SK-N-MC (cell line): ENCODE results near the gene MOB3B.

ENCODE experiments used
- EZH2 ChIP-seq: fragments of 200-600 bp; sonication (generic); IDR thresholded peaks from one replicate; pipeline ENCODE4 v1.6.1; 2017; ENCODE audit warnings: antibody characterized with exemption
- POLR2AphosphoS5 ChIP-seq: IDR thresholded peaks from 2 replicates; pipeline ENCODE4 v1.6.1; 2012; ENCODE audit warnings: mild to moderate bottlenecking, low read depth, low read length, borderline replicate concordance

DNA sequence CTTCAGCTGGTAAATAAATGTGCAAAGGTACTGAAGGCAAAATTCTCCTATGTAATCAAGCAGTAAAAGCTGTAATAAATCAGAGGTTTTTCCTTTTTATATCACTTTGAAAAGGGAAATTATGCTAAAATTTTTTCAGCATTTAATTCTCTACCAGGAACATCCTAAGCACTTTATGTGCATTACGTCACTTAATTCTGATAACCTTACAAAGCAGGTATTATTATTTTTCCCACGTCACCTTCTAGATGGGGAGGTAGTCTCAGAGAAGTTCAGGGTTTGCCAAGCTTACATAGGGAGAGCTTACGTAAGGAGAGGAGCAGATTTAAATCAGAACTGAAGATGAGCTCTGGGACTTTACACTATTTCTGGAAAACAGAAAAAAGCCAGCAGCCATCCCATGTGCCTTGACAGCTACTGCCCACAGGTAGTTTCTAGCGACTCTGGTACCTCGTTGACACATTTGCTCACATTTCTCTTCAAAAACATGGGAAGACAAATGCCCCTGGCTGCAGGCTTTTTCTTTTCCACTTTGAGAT is 84.5 kb downstream of the MOB3B start:
- TF ChIP-seq EZH2 (no peak), POLR2AphosphoS5 (no peak)
